ENCODE results near the gene AJAP1. TPM values are rescaled to one million over a fixed set of nuclear protein-coding genes. Genes with fewer than 3 reads are reported as not detected.

Gene AJAP1
- total and polyA plus RNA-seq, 2 donors (not counting 1 experiment from before 2014, with no cell fraction given) = not detected

- Histone ChIP-seq H3K4me1 (ENCODE audit: control insufficient read depth in 2 of 2, insufficient read depth in 2 of 2, low read length in 2 of 2) (no peaks in the 10 kb centered on the region), H3K4me2 (replicated peaks; ENCODE audit: low read depth, low read length, poor library complexity, severe bottlenecking) (no peak overlapping the region), H3K9ac (ENCODE audit: low read length) (no peak overlapping the region), H3K79me2 (ENCODE audit: control insufficient read depth, insufficient read depth, low read length) (no peaks in the 10 kb centered on the region), H3K36me3 (replicated peaks in 1 of 2; ENCODE audit: control extremely low read depth in 1 of 2, control insufficient read depth in 1 of 2, extremely low read depth in 1 of 2, insufficient read depth in 2 of 2, low read length in 1 of 2) (no peaks in the 10 kb centered on the region), H3K9me3 (ENCODE audit: control extremely low read depth in 1 of 3, control insufficient read depth in 2 of 3, insufficient read depth in 1 of 3, low read length in 2 of 3) (peaks cover 0 to 13% (median 0%) of the 10 kb centered on the region in 3 donors), H4K20me1 (ENCODE audit: control insufficient read depth, insufficient read depth, low read length, poor library complexity, severe bottlenecking) (no peaks in the 10 kb centered on the region), H2AFZ (ENCODE audit: insufficient read depth, low read depth, low read length, poor library complexity, severe bottlenecking) (no peak overlapping the region), H3K27ac (ENCODE audit: low read length in 2 of 2) (no peak overlapping the region), H3K4me3 (ENCODE audit: control extremely low read depth in 1 of 5, extremely low read depth in 1 of 5, insufficient read depth in 1 of 5, low read depth in 2 of 5, low read length in 4 of 5) (no peak overlapping the region), H3K27me3 (replicated peaks in 1 of 4; ENCODE audit: control extremely low read depth in 1 of 4, control insufficient read depth in 3 of 4, insufficient read depth in 4 of 4, low read length in 3 of 4) (no peaks in the 10 kb centered on the region)
- ATAC-seq (ENCODE audit: low read depth) (no peak), DNase-seq (no peak)
- Mint-ChIP-seq H3K27me3 (peaks cover 7% of the 10 kb centered on the region), H3K4me3 (no peak overlapping the region), H3K27ac (no peak overlapping the region), H3K4me1 (no peaks in the 10 kb centered on the region), H3K9me3 (ENCODE audit: insufficient read depth) (peaks cover 14% of the 10 kb centered on the region)
- TF ChIP-seq CTCF (IDR thresholded peaks at IDR 0.05) (no peak), EZH2 (IDR thresholded peaks at IDR 0.05; ENCODE audit: borderline replicate concordance, insufficient read depth, low read depth, low read length, poor library complexity, severe bottlenecking) (no peak)
- POLR2A ChIA-PET = no interaction called here
- CTCF ChIA-PET = no interaction called here
- intact Hi-C loops (cut with micrococcal nuclease) = no loop called here
Measured at GRCh38 chr1:4716406-4716805, 62.0 kb downstream of the AJAP1 start.

- H3K4me2 ChIP-seq (replicated peaks; ENCODE audit: low read depth, low read length, poor library complexity, severe bottlenecking) = no peak overlapping the region
- TF ChIP-seq CTCF (IDR thresholded peaks at IDR 0.05) (no peak), EZH2 (IDR thresholded peaks at IDR 0.05; ENCODE audit: borderline replicate concordance, insufficient read depth, low read depth, low read length, poor library complexity, severe bottlenecking) (no peak)
- no peak overlapping the region for H3K4me3 Mint-ChIP-seq
- intact Hi-C loops (cut with micrococcal nuclease) = no loop called here
- H3K9me3 Mint-ChIP-seq (ENCODE audit: insufficient read depth) = peaks cover 14% of the 10 kb centered on the region
- no peaks in the 10 kb centered on the region for H3K79me2 ChIP-seq (ENCODE audit: control insufficient read depth, insufficient read depth, low read length)
- H4K20me1 ChIP-seq (ENCODE audit: control insufficient read depth, insufficient read depth, low read length, poor library complexity, severe bottlenecking) = no peaks in the 10 kb centered on the region
- H3K27me3 ChIP-seq (replicated peaks in 1 of 4; ENCODE audit: control extremely low read depth in 1 of 4, control insufficient read depth in 3 of 4, insufficient read depth in 4 of 4, low read length in 3 of 4) = no peaks in the 10 kb centered on the region
- no peak for ATAC-seq (ENCODE audit: low read depth)
- H2AFZ ChIP-seq (ENCODE audit: insufficient read depth, low read depth, low read length, poor library complexity, severe bottlenecking) = no peak overlapping the region
- H3K9me3 ChIP-seq (ENCODE audit: control extremely low read depth in 1 of 3, control insufficient read depth in 2 of 3, insufficient read depth in 1 of 3, low read length in 2 of 3) = peaks cover 0 to 15% (median 0%) of the 10 kb centered on the region in 3 donors
- peaks cover 4% of the 10 kb centered on the region for H3K27me3 Mint-ChIP-seq
- H3K27ac ChIP-seq (ENCODE audit: low read length in 2 of 2) = no peak overlapping the region
- H3K4me1 Mint-ChIP-seq = no peaks in the 10 kb centered on the region
- no peak overlapping the region for H3K4me3 ChIP-seq (ENCODE audit: control extremely low read depth in 1 of 5, extremely low read depth in 1 of 5, insufficient read depth in 1 of 5, low read depth in 2 of 5, low read length in 4 of 5)
- H3K4me1 ChIP-seq (ENCODE audit: control insufficient read depth in 2 of 2, insufficient read depth in 2 of 2, low read length in 2 of 2) = no peaks in the 10 kb centered on the region
- no peak overlapping the region for H3K27ac Mint-ChIP-seq
- WGBS (ENCODE audit: insufficient coverage) = 58% methylated on average over 5 of the region's 5 CpGs
- POLR2A ChIA-PET = no interaction called here
- DNase-seq = no peak
- H3K36me3 ChIP-seq (replicated peaks in 1 of 2; ENCODE audit: control extremely low read depth in 1 of 2, control insufficient read depth in 1 of 2, extremely low read depth in 1 of 2, insufficient read depth in 2 of 2, low read length in 1 of 2) = no peaks in the 10 kb centered on the region
- no peak overlapping the region for H3K9ac ChIP-seq (ENCODE audit: low read length)
- CTCF ChIA-PET = interaction anchor here (0.7 kb wide), 1 partner anchor 335 kb away, joined by 3 read pairs; no protein-coding TSS in a partner anchor
Measured at GRCh38 chr1:4718071-4718470, 63.7 kb downstream of the AJAP1 start.

Measured in B cell (primary cell).